GM23338 (cell line): ENCODE data around the gene DAB1. TPM values are rescaled to one million over a fixed set of nuclear protein-coding genes. Genes with fewer than 3 reads are reported as not detected.

ENCODE experiments used
- ATAC-seq: fragments of 200-7000 bp; cut with Tn5 transposase; 3 replicates; pipeline ENCODE4 v1.9.1; 2020
- DNase-seq: peaks from one replicate; pipeline ENCODE4 v3.0.0-alpha.2; 2015; ENCODE audit warnings: low spot score
- H2AFZ ChIP-seq: fragments of 200-600 bp; sonication (generic); 2 replicates; pipeline ENCODE4 v1.8.0; 2016; ENCODE audit warnings: antibody characterized with exemption, mild to moderate bottlenecking, moderate library complexity
- H3F3A ChIP-seq: fragments of 200-600 bp; sonication (generic); replicated peaks from 2 replicates; pipeline ENCODE4 v1.8.0; 2017; ENCODE audit warnings: antibody characterized with exemption, mixed run types, low read depth
- H3K27ac ChIP-seq: fragments of 200-600 bp; sonication (generic); 2 replicates; pipeline ENCODE4 v1.6.1; 2016; ENCODE audit warnings: low read depth
- H3K27me3 ChIP-seq: fragments of 200-600 bp; sonication (generic); 2 replicates; pipeline ENCODE4 v1.8.0; 2016; ENCODE audit warnings: mild to moderate bottlenecking, mixed run types, moderate library complexity; ENCODE audit not compliant: insufficient read depth
- H3K36me3 ChIP-seq: fragments of 200-600 bp; sonication (generic); 2 replicates; pipeline ENCODE4 v1.8.0; 2016; ENCODE audit warnings: mild to moderate bottlenecking; ENCODE audit not compliant: insufficient read depth
- H3K4me1 ChIP-seq: fragments of 200-600 bp; sonication (generic); 2 replicates; pipeline ENCODE4 v1.8.0; 2016; ENCODE audit warnings: mild to moderate bottlenecking, moderate library complexity; ENCODE audit not compliant: insufficient read depth
- H3K4me2 ChIP-seq: fragments of 200-600 bp; sonication (generic); 2 replicates; pipeline ENCODE4 v1.7.1; 2017; ENCODE audit warnings: mixed run types
- H3K4me3 ChIP-seq: fragments of 200-600 bp; sonication (generic); 2 replicates; pipeline ENCODE4 v1.6.1; 2016; ENCODE audit warnings: mixed run types
- H3K79me2 ChIP-seq: fragments of 200-600 bp; sonication (generic); replicated peaks from 2 replicates; pipeline ENCODE4 v1.8.0; 2017; ENCODE audit warnings: mild to moderate bottlenecking; ENCODE audit not compliant: insufficient read depth
- H3K9me2 ChIP-seq: fragments of 200-600 bp; sonication (generic); 2 replicates; pipeline ENCODE4 v1.8.0; 2017; ENCODE audit not compliant: insufficient read depth
- H4K20me1 ChIP-seq: fragments of 200-600 bp; sonication (generic); replicated peaks from 2 replicates; pipeline ENCODE4 v1.8.0; 2017; ENCODE audit warnings: mild to moderate bottlenecking; ENCODE audit not compliant: insufficient read depth
- H3K27ac Mint-ChIP-seq: 2 replicates; pipeline ENCODE4 v1.8.0; 2020; ENCODE audit warnings: inconsistent platforms, mild to moderate bottlenecking, moderate library complexity, mixed read lengths
- H3K27me3 Mint-ChIP-seq: 3 replicates; pipeline ENCODE4 v1.8.0; 2022; ENCODE audit warnings: low read depth, mild to moderate bottlenecking, moderate library complexity, mixed read lengths, inconsistent platforms; ENCODE audit not compliant: insufficient read depth, poor library complexity
- H3K36me3 Mint-ChIP-seq: 3 replicates; pipeline ENCODE4 v1.8.0; 2021; ENCODE audit warnings: low read depth, mild to moderate bottlenecking, inconsistent platforms, moderate library complexity, mixed read lengths
- H3K4me1 Mint-ChIP-seq: 3 replicates; pipeline ENCODE4 v1.8.0; 2020; ENCODE audit warnings: mild to moderate bottlenecking, inconsistent platforms, mixed read lengths
- H3K4me3 Mint-ChIP-seq: 3 replicates; pipeline ENCODE4 v1.8.0; 2021; ENCODE audit warnings: moderate library complexity, mild to moderate bottlenecking, inconsistent platforms, mixed read lengths
- H3K9me3 Mint-ChIP-seq: 3 replicates; pipeline ENCODE4 v1.8.0; 2020; ENCODE audit warnings: moderate library complexity, mild to moderate bottlenecking, inconsistent platforms, mixed read lengths
- NANOG ChIP-seq: IDR thresholded peaks from 2 replicates; pipeline ENCODE4 v1.6.1; 2016; ENCODE audit warnings: antibody characterized with exemption, borderline replicate concordance
- STAT1 ChIP-seq: IDR thresholded peaks from one replicate; pipeline ENCODE4 v1.6.1; 2016; ENCODE audit warnings: antibody characterized with exemption; ENCODE audit not compliant: unreplicated experiment
- ZNF114 ChIP-seq: fragments of 250-450 bp; sonication (Bioruptor Pico); IDR thresholded peaks from 2 replicates; pipeline ENCODE4 v1.5.0; 2020; ENCODE audit warnings: mild to moderate bottlenecking, moderate library complexity
- ZNF331 ChIP-seq: fragments of 250-450 bp; sonication (Bioruptor Pico); IDR thresholded peaks from 2 replicates; pipeline ENCODE4 v1.5.0; 2020; ENCODE audit warnings: low read depth, mild to moderate bottlenecking, moderate library complexity
- polyA plus RNA-seq: library from polyadenylated mRNA; unstranded; fragments of >200 nt; fragmentation: Nextera tagmentation; extraction: Ambion mirVana; gene quantifications from 2 replicates; pipeline ENCODE4 v1.2.1, GENCODE V29; 2016
- total RNA-seq: library from RNA; depleted of rRNA; stranded (reverse); fragments of >200 nt; shearing (Covaris generic); gene quantifications from 2 replicates; pipeline ENCODE4 v1.2.3, GENCODE V29; 2014
- TF ChIP-seq, protein P1 (sequence below): fragments of 250-450 bp; sonication (Bioruptor Pico); IDR thresholded peaks from 2 replicates; pipeline ENCODE4 v1.5.0; 2020; ENCODE audit warnings: mild to moderate bottlenecking, moderate library complexity
- TF ChIP-seq, protein P2 (sequence below): IDR thresholded peaks from one replicate; pipeline ENCODE4 v1.6.1; 2018; ENCODE audit warnings: antibody characterized with exemption; ENCODE audit not compliant: unreplicated experiment

Gene DAB1
- total and polyA plus RNA-seq, 2 experiments from 2014 or later, result 12.8 to 14.5 TPM

GRCh38 chr1:57024855-57025254 is 399.0 kb downstream of the DAB1 start:
- TF ChIP-seq ZNF114, result no peak
- TF ChIP-seq, protein P1, sequence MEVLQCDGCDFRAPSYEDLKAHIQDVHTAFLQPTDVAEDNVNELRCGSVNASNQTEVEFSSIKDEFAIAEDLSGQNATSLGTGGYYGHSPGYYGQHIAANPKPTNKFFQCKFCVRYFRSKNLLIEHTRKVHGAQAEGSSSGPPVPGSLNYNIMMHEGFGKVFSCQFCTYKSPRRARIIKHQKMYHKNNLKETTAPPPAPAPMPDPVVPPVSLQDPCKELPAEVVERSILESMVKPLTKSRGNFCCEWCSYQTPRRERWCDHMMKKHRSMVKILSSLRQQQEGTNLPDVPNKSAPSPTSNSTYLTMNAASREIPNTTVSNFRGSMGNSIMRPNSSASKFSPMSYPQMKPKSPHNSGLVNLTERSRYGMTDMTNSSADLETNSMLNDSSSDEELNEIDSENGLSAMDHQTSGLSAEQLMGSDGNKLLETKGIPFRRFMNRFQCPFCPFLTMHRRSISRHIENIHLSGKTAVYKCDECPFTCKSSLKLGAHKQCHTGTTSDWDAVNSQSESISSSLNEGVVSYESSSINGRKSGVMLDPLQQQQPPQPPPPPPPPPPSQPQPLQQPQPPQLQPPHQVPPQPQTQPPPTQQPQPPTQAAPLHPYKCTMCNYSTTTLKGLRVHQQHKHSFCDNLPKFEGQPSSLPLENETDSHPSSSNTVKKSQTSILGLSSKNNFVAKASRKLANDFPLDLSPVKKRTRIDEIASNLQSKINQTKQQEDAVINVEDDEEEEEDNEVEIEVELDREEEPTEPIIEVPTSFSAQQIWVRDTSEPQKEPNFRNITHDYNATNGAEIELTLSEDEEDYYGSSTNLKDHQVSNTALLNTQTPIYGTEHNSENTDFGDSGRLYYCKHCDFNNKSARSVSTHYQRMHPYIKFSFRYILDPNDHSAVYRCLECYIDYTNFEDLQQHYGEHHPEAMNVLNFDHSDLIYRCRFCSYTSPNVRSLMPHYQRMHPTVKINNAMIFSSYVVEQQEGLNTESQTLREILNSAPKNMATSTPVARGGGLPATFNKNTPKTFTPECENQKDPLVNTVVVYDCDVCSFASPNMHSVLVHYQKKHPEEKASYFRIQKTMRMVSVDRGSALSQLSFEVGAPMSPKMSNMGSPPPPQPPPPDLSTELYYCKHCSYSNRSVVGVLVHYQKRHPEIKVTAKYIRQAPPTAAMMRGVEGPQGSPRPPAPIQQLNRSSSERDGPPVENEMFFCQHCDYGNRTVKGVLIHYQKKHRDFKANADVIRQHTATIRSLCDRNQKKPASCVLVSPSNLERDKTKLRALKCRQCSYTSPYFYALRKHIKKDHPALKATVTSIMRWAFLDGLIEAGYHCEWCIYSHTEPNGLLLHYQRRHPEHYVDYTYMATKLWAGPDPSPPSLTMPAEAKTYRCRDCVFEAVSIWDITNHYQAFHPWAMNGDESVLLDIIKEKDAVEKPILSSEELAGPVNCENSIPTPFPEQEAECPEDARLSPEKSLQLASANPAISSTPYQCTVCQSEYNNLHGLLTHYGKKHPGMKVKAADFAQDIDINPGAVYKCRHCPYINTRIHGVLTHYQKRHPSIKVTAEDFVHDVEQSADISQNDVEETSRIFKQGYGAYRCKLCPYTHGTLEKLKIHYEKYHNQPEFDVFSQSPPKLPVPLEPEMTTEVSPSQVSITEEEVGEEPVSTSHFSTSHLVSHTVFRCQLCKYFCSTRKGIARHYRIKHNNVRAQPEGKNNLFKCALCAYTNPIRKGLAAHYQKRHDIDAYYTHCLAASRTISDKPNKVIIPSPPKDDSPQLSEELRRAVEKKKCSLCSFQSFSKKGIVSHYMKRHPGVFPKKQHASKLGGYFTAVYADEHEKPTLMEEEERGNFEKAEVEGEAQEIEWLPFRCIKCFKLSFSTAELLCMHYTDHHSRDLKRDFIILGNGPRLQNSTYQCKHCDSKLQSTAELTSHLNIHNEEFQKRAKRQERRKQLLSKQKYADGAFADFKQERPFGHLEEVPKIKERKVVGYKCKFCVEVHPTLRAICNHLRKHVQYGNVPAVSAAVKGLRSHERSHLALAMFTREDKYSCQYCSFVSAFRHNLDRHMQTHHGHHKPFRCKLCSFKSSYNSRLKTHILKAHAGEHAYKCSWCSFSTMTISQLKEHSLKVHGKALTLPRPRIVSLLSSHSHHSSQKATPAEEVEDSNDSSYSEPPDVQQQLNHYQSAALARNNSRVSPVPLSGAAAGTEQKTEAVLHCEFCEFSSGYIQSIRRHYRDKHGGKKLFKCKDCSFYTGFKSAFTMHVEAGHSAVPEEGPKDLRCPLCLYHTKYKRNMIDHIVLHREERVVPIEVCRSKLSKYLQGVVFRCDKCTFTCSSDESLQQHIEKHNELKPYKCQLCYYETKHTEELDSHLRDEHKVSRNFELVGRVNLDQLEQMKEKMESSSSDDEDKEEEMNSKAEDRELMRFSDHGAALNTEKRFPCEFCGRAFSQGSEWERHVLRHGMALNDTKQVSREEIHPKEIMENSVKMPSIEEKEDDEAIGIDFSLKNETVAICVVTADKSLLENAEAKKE (CRISPR knock-in tag), result no peak
- no peak for TF ChIP-seq STAT1
- DNase-seq, result no peak

DNA sequence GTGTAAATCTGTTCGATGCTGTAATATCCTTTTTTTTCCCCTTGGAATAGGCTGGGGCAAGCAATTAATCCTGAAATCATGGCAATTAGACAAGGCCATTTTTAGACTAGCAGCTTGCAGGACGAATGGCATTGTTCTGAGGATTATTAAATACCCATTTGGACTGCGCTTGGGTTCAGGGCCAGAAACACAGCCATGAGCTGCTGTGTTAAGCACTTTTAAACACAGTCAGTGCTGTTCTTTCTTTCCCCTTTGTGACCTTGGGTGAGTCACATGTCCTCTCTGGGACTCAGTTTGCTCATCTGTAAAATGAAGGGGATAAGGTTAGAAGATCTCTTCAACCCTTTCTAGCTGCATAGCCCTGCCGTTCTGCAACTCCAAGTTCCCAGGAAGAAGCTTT is 399.4 kb downstream of the DAB1 start:
- Mint-ChIP-seq H3K9me3 (peaks cover 19% of the 10 kb centered on the region), H3K27me3 (peaks cover 2% of the 10 kb centered on the region), H3K4me1 (peaks cover 8% of the 10 kb centered on the region), H3K36me3 (peaks cover 18% of the 10 kb centered on the region), H3K4me3 (no peak overlapping the region), H3K27ac (no peak overlapping the region)
- H2AFZ ChIP-seq, result no peak overlapping the region
- no peak overlapping the region for H3K4me2 ChIP-seq
- H3K4me3 ChIP-seq, result no peak overlapping the region
- no peaks in the 10 kb centered on the region for H3K79me2 ChIP-seq
- DNase-seq, result no peak
- H4K20me1 ChIP-seq, result no peaks in the 10 kb centered on the region
- H3F3A ChIP-seq, result no peaks in the 10 kb centered on the region
- H3K9me2 ChIP-seq, result no peaks in the 10 kb centered on the region
- H3K27ac ChIP-seq, result no peak overlapping the region
- H3K4me1 ChIP-seq, result no peaks in the 10 kb centered on the region
- H3K36me3 ChIP-seq, result no peaks in the 10 kb centered on the region
- ATAC-seq, result no peak
- no peaks in the 10 kb centered on the region for H3K27me3 ChIP-seq
- no peak for TF ChIP-seq NANOG
- TF ChIP-seq, protein P2, sequence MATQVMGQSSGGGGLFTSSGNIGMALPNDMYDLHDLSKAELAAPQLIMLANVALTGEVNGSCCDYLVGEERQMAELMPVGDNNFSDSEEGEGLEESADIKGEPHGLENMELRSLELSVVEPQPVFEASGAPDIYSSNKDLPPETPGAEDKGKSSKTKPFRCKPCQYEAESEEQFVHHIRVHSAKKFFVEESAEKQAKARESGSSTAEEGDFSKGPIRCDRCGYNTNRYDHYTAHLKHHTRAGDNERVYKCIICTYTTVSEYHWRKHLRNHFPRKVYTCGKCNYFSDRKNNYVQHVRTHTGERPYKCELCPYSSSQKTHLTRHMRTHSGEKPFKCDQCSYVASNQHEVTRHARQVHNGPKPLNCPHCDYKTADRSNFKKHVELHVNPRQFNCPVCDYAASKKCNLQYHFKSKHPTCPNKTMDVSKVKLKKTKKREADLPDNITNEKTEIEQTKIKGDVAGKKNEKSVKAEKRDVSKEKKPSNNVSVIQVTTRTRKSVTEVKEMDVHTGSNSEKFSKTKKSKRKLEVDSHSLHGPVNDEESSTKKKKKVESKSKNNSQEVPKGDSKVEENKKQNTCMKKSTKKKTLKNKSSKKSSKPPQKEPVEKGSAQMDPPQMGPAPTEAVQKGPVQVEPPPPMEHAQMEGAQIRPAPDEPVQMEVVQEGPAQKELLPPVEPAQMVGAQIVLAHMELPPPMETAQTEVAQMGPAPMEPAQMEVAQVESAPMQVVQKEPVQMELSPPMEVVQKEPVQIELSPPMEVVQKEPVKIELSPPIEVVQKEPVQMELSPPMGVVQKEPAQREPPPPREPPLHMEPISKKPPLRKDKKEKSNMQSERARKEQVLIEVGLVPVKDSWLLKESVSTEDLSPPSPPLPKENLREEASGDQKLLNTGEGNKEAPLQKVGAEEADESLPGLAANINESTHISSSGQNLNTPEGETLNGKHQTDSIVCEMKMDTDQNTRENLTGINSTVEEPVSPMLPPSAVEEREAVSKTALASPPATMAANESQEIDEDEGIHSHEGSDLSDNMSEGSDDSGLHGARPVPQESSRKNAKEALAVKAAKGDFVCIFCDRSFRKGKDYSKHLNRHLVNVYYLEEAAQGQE, result no peak
- no peak for TF ChIP-seq ZNF331 (CRISPR knock-in tag)

More at GRCh38 chr1:57024855-57025254, 399.0 kb downstream of the DAB1 start:
- Histone ChIP-seq H3F3A (no peaks in the 10 kb centered on the region), H3K9me2 (no peaks in the 10 kb centered on the region), H3K4me3 (no peak overlapping the region), H2AFZ (no peak overlapping the region), H3K4me1 (no peaks in the 10 kb centered on the region), H4K20me1 (no peaks in the 10 kb centered on the region), H3K79me2 (no peaks in the 10 kb centered on the region), H3K36me3 (no peaks in the 10 kb centered on the region), H3K4me2 (0 out of 2 replicates have a peak overlapping the region, but pooled peaks have one; percentile 14), H3K27ac (no peak overlapping the region), H3K27me3 (no peaks in the 10 kb centered on the region)
- Mint-ChIP-seq H3K4me3 (no peak overlapping the region), H3K27me3 (peaks cover 2% of the 10 kb centered on the region), H3K36me3 (peaks cover 22% of the 10 kb centered on the region), H3K4me1 (peaks cover 8% of the 10 kb centered on the region), H3K9me3 (peaks cover 23% of the 10 kb centered on the region), H3K27ac (no peak overlapping the region)
- peak; percentile 81 for ATAC-seq
